Measurements from ENCODE around the gene NKAIN1.

DNA sequence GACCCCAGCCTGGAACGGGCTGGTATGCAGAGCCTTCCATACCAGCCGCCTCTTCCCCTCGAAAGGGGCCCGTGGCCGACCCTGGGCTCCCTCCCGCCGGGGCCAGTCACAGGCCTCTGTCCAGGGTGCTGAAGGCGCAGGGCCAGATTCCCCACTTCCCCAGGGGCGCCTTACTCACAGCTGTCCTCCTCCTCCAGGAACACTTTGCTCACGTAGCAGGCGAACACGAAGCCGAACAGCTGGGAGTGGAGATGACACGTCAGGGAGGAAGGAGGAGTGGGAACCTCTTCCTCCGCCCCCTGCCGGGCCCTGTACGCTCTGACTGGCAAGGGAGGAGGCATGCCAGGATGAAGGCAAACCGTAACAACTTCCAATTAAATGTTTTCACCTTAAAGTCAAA is 57.3 kb downstream of the NKAIN1 start:
- TF ChIP-seq POLR2AphosphoS5 (IDR thresholded peaks at IDR 0.05; ENCODE audit: low read depth, low read length) (no peak), POLR2A (IDR thresholded peaks at IDR 0.05; ENCODE audit: low read depth, low read length) (no peak), TAF1 (IDR thresholded peaks at IDR 0.05; ENCODE audit: low read depth, low read length) (no peak), PAX5 (IDR thresholded peaks at IDR 0.05; ENCODE audit: insufficient read depth, low read length, severe bottlenecking) (no peak)
